Smooth muscle cell (in vitro differentiated cells): ENCODE results near the gene AGMAT. TPM values are rescaled to one million over a fixed set of nuclear protein-coding genes. Genes with fewer than 3 reads are reported as not detected.
A peak's percentile ranks its signal among the peaks of the same experiment; 100 is the strongest.

Experiments used
- DNase-seq: peaks from one replicate; lab custom pipeline; 2025; ENCODE audit not compliant: unreplicated experiment; lab: John Stamatoyannopoulos, UW
- H2AFZ ChIP-seq: fragments of 200-600 bp; sonication (generic); 2 replicates; pipeline ENCODE4 v1.6.0; 2016; ENCODE audit warnings: antibody characterized with exemption, low read depth, mild to moderate bottlenecking
- H3F3A ChIP-seq: fragments of 200-600 bp; sonication (generic); 2 replicates; pipeline ENCODE4 v1.6.0; 2017; ENCODE audit warnings: antibody characterized with exemption, low read depth
- H3K27ac ChIP-seq: fragments of 200-600 bp; sonication (generic); 2 replicates; pipeline ENCODE4 v1.5.1; 2016; ENCODE audit warnings: low read depth, mild to moderate bottlenecking
- H3K27me3 ChIP-seq: fragments of 200-600 bp; sonication (generic); 2 replicates; pipeline ENCODE4 v1.6.1; 2016; ENCODE audit warnings: low read depth, mild to moderate bottlenecking
- H3K36me3 ChIP-seq: fragments of 200-600 bp; sonication (generic); 2 replicates; pipeline ENCODE4 v1.5.1; 2016; ENCODE audit warnings: low read depth
- H3K4me1 ChIP-seq: fragments of 200-600 bp; sonication (generic); 2 replicates; pipeline ENCODE4 v1.5.1; 2016; ENCODE audit warnings: low read depth
- H3K4me2 ChIP-seq: fragments of 200-600 bp; sonication (generic); 2 replicates; pipeline ENCODE4 v1.6.0; 2016; ENCODE audit warnings: mild to moderate bottlenecking
- H3K4me3 ChIP-seq: fragments of 200-600 bp; sonication (generic); 2 replicates; pipeline ENCODE4 v1.5.1; 2016; ENCODE audit warnings: mild to moderate bottlenecking
- H3K79me2 ChIP-seq: fragments of 200-600 bp; sonication (generic); 2 replicates; pipeline ENCODE4 v1.6.0; 2016; ENCODE audit warnings: low read depth, mild to moderate bottlenecking
- H3K9ac ChIP-seq: fragments of 200-600 bp; sonication (generic); 2 replicates; pipeline ENCODE4 v1.6.0; 2016; ENCODE audit warnings: low read depth
- H3K9me3 ChIP-seq: fragments of 200-600 bp; sonication (generic); replicated peaks from 2 replicates; pipeline ENCODE4 v1.5.1; 2016; ENCODE audit warnings: low read depth
- H4K20me1 ChIP-seq: fragments of 200-600 bp; sonication (generic); 2 replicates; pipeline ENCODE4 v1.6.0; 2016; ENCODE audit warnings: low read depth
- WGBS: methylation state at CpG from one replicate; pipeline ENCODE4 v1.1.7; 2016; ENCODE audit warnings: low lambda C conversion rate; 5-methylcytosine and 5-hydroxymethylcytosine counted together
- polyA plus RNA-seq: library from polyadenylated mRNA; unstranded; fragments of >200 nt; fragmentation: Nextera tagmentation; extraction: Ambion mirVana; gene quantifications from 2 replicates; pipeline ENCODE4 v1.2.1, GENCODE V29; 2016
- small RNA-seq: library from RNA; depleted of rRNA; stranded (forward); fragments of <200 nt; gene quantifications from one replicate; pipeline ENCODE3, GENCODE V24; 2014
- total RNA-seq: library from RNA; depleted of rRNA; stranded (reverse); fragments of >200 nt; gene quantifications from 2 replicates; pipeline ENCODE4 v1.2.3, GENCODE V29; 2014
- TF ChIP-seq, protein P1 (sequence below): fragments of 200-600 bp; sonication (generic); IDR thresholded peaks from 2 replicates; pipeline ENCODE4 v1.5.1; 2017; ENCODE audit warnings: borderline replicate concordance, mild to moderate bottlenecking, antibody characterized with exemption; ENCODE audit not compliant: insufficient read depth, poor library complexity, severe bottlenecking

AGMAT gene
- total and polyA plus RNA-seq, 2 experiments from 2014 or later: 0.04 to 0.56 TPM

- TF ChIP-seq, protein P1, sequence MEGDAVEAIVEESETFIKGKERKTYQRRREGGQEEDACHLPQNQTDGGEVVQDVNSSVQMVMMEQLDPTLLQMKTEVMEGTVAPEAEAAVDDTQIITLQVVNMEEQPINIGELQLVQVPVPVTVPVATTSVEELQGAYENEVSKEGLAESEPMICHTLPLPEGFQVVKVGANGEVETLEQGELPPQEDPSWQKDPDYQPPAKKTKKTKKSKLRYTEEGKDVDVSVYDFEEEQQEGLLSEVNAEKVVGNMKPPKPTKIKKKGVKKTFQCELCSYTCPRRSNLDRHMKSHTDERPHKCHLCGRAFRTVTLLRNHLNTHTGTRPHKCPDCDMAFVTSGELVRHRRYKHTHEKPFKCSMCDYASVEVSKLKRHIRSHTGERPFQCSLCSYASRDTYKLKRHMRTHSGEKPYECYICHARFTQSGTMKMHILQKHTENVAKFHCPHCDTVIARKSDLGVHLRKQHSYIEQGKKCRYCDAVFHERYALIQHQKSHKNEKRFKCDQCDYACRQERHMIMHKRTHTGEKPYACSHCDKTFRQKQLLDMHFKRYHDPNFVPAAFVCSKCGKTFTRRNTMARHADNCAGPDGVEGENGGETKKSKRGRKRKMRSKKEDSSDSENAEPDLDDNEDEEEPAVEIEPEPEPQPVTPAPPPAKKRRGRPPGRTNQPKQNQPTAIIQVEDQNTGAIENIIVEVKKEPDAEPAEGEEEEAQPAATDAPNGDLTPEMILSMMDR: no peak
- Histone ChIP-seq H3K27ac (peak overlapping the region; percentile 83), H3K27me3 (no peaks in the 10 kb centered on the region), H3K4me3 (peak overlapping the region; percentile 87), H3K4me2 (peak overlapping the region; percentile 92), H3K4me1 (peaks cover 23% of the 10 kb centered on the region), H3F3A (peaks cover 8% of the 10 kb centered on the region), H2AFZ (peak overlapping the region; percentile 89), H4K20me1 (no peaks in the 10 kb centered on the region), H3K79me2 (peaks cover 12% of the 10 kb centered on the region), H3K9ac (peak overlapping the region; percentile 86), H3K9me3 (no peaks in the 10 kb centered on the region), H3K36me3 (no peaks in the 10 kb centered on the region)
- WGBS: 46% methylated on average over 18 of the region's 18 CpGs
- no peak for DNase-seq
Measured at GRCh38 chr1:15523104-15524020, 61.5 kb downstream of the AGMAT start.

DNA sequence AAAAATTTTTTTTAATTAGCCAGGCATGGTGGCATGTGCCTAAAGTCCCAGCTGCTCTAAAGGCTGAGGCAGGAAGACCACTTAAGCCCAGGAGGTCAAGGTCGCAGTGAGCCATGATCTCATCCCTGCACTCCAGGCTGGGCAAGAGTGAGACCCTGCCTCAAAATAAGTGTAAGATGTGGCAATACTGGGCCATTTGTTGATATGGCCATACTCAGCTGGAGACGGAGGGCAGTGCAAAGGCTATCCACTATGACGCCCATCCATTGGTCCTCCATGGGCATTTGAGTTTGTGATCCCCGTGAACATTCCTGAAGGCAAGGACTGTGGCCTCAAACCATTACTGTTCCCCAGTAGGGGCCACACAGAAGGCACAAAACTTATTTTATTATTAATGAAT is 62.3 kb downstream of the AGMAT start:
- Histone ChIP-seq H3K4me2 (no peak overlapping the region), H3K79me2 (peaks cover 5% of the 10 kb centered on the region)

More for the DNA sequence above, 62.3 kb downstream of the AGMAT start:
- Histone ChIP-seq H3F3A (peaks cover 8% of the 10 kb centered on the region), H3K4me1 (peaks cover 19% of the 10 kb centered on the region), H3K27me3 (no peaks in the 10 kb centered on the region), H3K4me3 (no peak overlapping the region), H4K20me1 (no peaks in the 10 kb centered on the region), H3K9ac (no peak overlapping the region), H2AFZ (no peak overlapping the region), H3K9me3 (no peaks in the 10 kb centered on the region), H3K36me3 (no peaks in the 10 kb centered on the region), H3K27ac (no peak overlapping the region)
- 98% methylated on average over 4 of the region's 4 CpGs for WGBS
- TF ChIP-seq, protein P1: no peak
- no peak for DNase-seq

Small RNA genes within 50 kb of the gene (small RNA-seq; reads per million reads assigned to genes)
- gene CD24P1 (not detected), gene RNU7-179P (not detected), gene SCARNA21B (0.11 reads per million)

Other genes starting within 250 kb of the AGMAT start
- 7.0 and 10.4 TPM in 2 replicates for gene EFHD2, start 175.2 kb downstream of the AGMAT start, total RNA-seq
- gene EFHD2, start 175.2 kb downstream of the AGMAT start, polyA plus RNA-seq: 22.9 and 34.1 TPM in 2 replicates
- gene CTRC, start 146.6 kb downstream of the AGMAT start, total RNA-seq: not detected in 2 replicates
- 1.2 TPM in 1 of 2 replicates, not detected in the other for gene CTRC, start 146.6 kb downstream of the AGMAT start, polyA plus RNA-seq
- gene CELA2A, start 128.3 kb downstream of the AGMAT start, total RNA-seq: 2.6 TPM in 1 of 2 replicates, not detected in the other
- not detected in 2 replicates for gene CELA2A, start 128.3 kb downstream of the AGMAT start, polyA plus RNA-seq
- gene CELA2B, start 108.9 kb downstream of the AGMAT start, total RNA-seq: not detected in 2 replicates
- not detected in 2 replicates for gene CELA2B, start 108.9 kb downstream of the AGMAT start, polyA plus RNA-seq
- 4.2 and 5.4 TPM in 2 replicates for gene CASP9, start 60.8 kb downstream of the AGMAT start, total RNA-seq
- gene CASP9, start 60.8 kb downstream of the AGMAT start, polyA plus RNA-seq: 4.8 and 7.2 TPM in 2 replicates
- gene DNAJC16, start 58.2 kb downstream of the AGMAT start, total RNA-seq: 18.3 and 23.1 TPM in 2 replicates
- 4.0 and 5.6 TPM in 2 replicates for gene DNAJC16, start 58.2 kb downstream of the AGMAT start, polyA plus RNA-seq
- 10.9 and 11.4 TPM in 2 replicates for gene DDI2, start 32.4 kb upstream of the AGMAT start, total RNA-seq
- gene DDI2, start 32.4 kb upstream of the AGMAT start, polyA plus RNA-seq: 1.5 and 3.5 TPM in 2 replicates
- gene PLEKHM2, start 99.3 kb upstream of the AGMAT start, total RNA-seq: 29.5 and 39.6 TPM in 2 replicates
- gene PLEKHM2, start 99.3 kb upstream of the AGMAT start, polyA plus RNA-seq: 26.5 and 32.0 TPM in 2 replicates
- 0.22 and 0.76 TPM in 2 replicates for gene SLC25A34, start 151.2 kb upstream of the AGMAT start, total RNA-seq
- gene SLC25A34, start 151.2 kb upstream of the AGMAT start, polyA plus RNA-seq: 1.6 and 2.1 TPM in 2 replicates
- not detected in 2 replicates for gene TMEM82, start 157.4 kb upstream of the AGMAT start, total RNA-seq
- not detected in 2 replicates for gene TMEM82, start 157.4 kb upstream of the AGMAT start, polyA plus RNA-seq
- 31.1 and 36.7 TPM in 2 replicates for gene FBLIM1, start 173.7 kb upstream of the AGMAT start, total RNA-seq
- gene FBLIM1, start 173.7 kb upstream of the AGMAT start, polyA plus RNA-seq: 50.8 and 72.9 TPM in 2 replicates
- gene UQCRHL, start 222.6 kb upstream of the AGMAT start, total RNA-seq: 3.9 and 4.4 TPM in 2 replicates
- gene UQCRHL, start 222.6 kb upstream of the AGMAT start, polyA plus RNA-seq: 1.1 and 1.6 TPM in 2 replicates